Limb (tissue), 2 donors: Measurements from ENCODE around the gene PTAR1.
"Not testable (repeated sequence)": the region's sequence is repeated elsewhere in the genome, so short reads cannot be mapped to it uniquely, and the experiment has no call there.

Experiments used
- DNase-seq, 2 donors: peaks; one replicate each; pipeline ENCODE4 v3.0.0-alpha.2; 2016; ENCODE audit errors: extremely low spot score in 2 of 2

The PTAR1 gene

GRCh38 chr9:69759421-69760277 is at the start of gene PTAR1:
PTAR1 (minus strand) TSS chr9:69760011; CDS start chr9:69759938, 73 bp downstream.
- peak; percentile 93 to 95 for DNase-seq

- DNase-seq, result no peak
Observed at GRCh38 chr9:69809304-69809863, 49.6 kb upstream of the PTAR1 start.

GRCh38 chr9:69806627-69807026 is 46.8 kb upstream of the PTAR1 start:
- no peak for DNase-seq

GRCh38 chr9:69805962-69806515 is 46.2 kb upstream of the PTAR1 start:
- DNase-seq, result no peak

- DNase-seq, result no peak
Observed at GRCh38 chr9:69801989-69802388, 42.2 kb upstream of the PTAR1 start.

- not testable (repeated sequence) for DNase-seq
Observed at GRCh38 chr9:69800027-69800426, 40.2 kb upstream of the PTAR1 start.

GRCh38 chr9:69799521-69799920 is 39.7 kb upstream of the PTAR1 start:
- not testable (repeated sequence) for DNase-seq

- DNase-seq, result no peak
Observed at GRCh38 chr9:69798744-69799143, 38.9 kb upstream of the PTAR1 start.

- no peak for DNase-seq
Observed at GRCh38 chr9:69797675-69798074, 37.9 kb upstream of the PTAR1 start.

GRCh38 chr9:69794356-69794755 is 34.5 kb upstream of the PTAR1 start:
- DNase-seq, result no peak

- DNase-seq, result no peak
Observed at GRCh38 chr9:69785757-69786156, 25.9 kb upstream of the PTAR1 start.

GRCh38 chr9:69773258-69773657 is 13.4 kb upstream of the PTAR1 start:
- DNase-seq, result no peak

- no peak for DNase-seq
Observed at GRCh38 chr9:69771775-69772418, 12.1 kb upstream of the PTAR1 start.

GRCh38 chr9:69768716-69769115 is 8.9 kb upstream of the PTAR1 start:
- DNase-seq, result no peak

GRCh38 chr9:69768101-69768500 is 8.3 kb upstream of the PTAR1 start:
- DNase-seq, result no peak

- not testable (repeated sequence) for DNase-seq
Observed at GRCh38 chr9:69763862-69764261, 4.1 kb upstream of the PTAR1 start.

GRCh38 chr9:69762527-69762926 is 2.7 kb upstream of the PTAR1 start:
- DNase-seq, result no peak

GRCh38 chr9:69760278-69760610 is 433 bp upstream of the PTAR1 start:
- no peak for DNase-seq

GRCh38 chr9:69759021-69759420 is 790 bp downstream of the PTAR1 start:
- DNase-seq, result peak in 1 of 2 donors; percentile 9

- peak; percentile 11 to 24 for DNase-seq
Observed at GRCh38 chr9:69757996-69758675, 1.7 kb downstream of the PTAR1 start.

- DNase-seq, result no peak
Observed at GRCh38 chr9:69755205-69755604, 4.6 kb downstream of the PTAR1 start.

- DNase-seq, result no peak
Observed at GRCh38 chr9:69753830-69754229, 6.0 kb downstream of the PTAR1 start.
